ENCODE results near the gene RNF128. TPM values are rescaled to one million over a fixed set of nuclear protein-coding genes. Genes with fewer than 3 reads are reported as not detected.
A peak's percentile ranks its signal among the peaks of the same experiment; 100 is the strongest.

Gene RNF128
- total RNA-seq, 2 donors from 2014 or later: 0.55 to 0.78 TPM

- DNase-seq (ENCODE audit: low spot score): no peak
- H3K36me3 ChIP-seq: no peaks in the 10 kb centered on the region
- no peak for TF ChIP-seq CTCF (IDR thresholded peaks at IDR 0.05)
- H3K9me3 ChIP-seq: no peaks in the 10 kb centered on the region
- no peaks in the 10 kb centered on the region for H3K27me3 ChIP-seq
- H3K4me3 ChIP-seq: no peak overlapping the region
- no peak overlapping the region for H3K27ac ChIP-seq
- no peaks in the 10 kb centered on the region for H3K4me1 ChIP-seq
Observed at GRCh38 chrX:106698693-106699092, 27.8 kb upstream of the RNF128 start.

GRCh38 chrX:106702636-106703035, 23.9 kb upstream of the RNF128 start:
- H3K27ac ChIP-seq: no peak overlapping the region
- no peak for TF ChIP-seq CTCF (IDR thresholded peaks at IDR 0.05)
- no peak overlapping the region for H3K4me3 ChIP-seq
- DNase-seq (ENCODE audit: low spot score): no peak
- no peaks in the 10 kb centered on the region for H3K4me1 ChIP-seq
- no peaks in the 10 kb centered on the region for H3K27me3 ChIP-seq
- H3K36me3 ChIP-seq: no peaks in the 10 kb centered on the region
- no peaks in the 10 kb centered on the region for H3K9me3 ChIP-seq

GRCh38 chrX:106706466-106706865, 20.0 kb upstream of the RNF128 start:
- no peak for DNase-seq (ENCODE audit: low spot score)
- TF ChIP-seq CTCF (IDR thresholded peaks at IDR 0.05): no peak
- no peaks in the 10 kb centered on the region for H3K27me3 ChIP-seq

GRCh38 chrX:106707771-106708454, 18.6 kb upstream of the RNF128 start:
- no peaks in the 10 kb centered on the region for H3K36me3 ChIP-seq
- no peak overlapping the region for H3K4me3 ChIP-seq
- no peaks in the 10 kb centered on the region for H3K27me3 ChIP-seq
- peak overlapping the region in 1 of 2 donors; percentile 42 for H3K27ac ChIP-seq
- H3K9me3 ChIP-seq: no peaks in the 10 kb centered on the region
- TF ChIP-seq CTCF (IDR thresholded peaks at IDR 0.05): no peak
- DNase-seq (ENCODE audit: low spot score): no peak
- H3K4me1 ChIP-seq: no peaks in the 10 kb centered on the region

More at GRCh38 chrX:106706466-106706865, 20.0 kb upstream of the RNF128 start:
- H3K4me3 ChIP-seq: no peak overlapping the region
- H3K4me1 ChIP-seq: no peaks in the 10 kb centered on the region
- no peaks in the 10 kb centered on the region for H3K9me3 ChIP-seq
- no peak overlapping the region for H3K27ac ChIP-seq
- H3K36me3 ChIP-seq: no peaks in the 10 kb centered on the region

GRCh38 chrX:106710771-106711170, 15.7 kb upstream of the RNF128 start:
- DNase-seq (ENCODE audit: low spot score): no peak
- no peaks in the 10 kb centered on the region for H3K27me3 ChIP-seq
- no peaks in the 10 kb centered on the region for H3K4me1 ChIP-seq
- TF ChIP-seq CTCF (IDR thresholded peaks at IDR 0.05): no peak
- H3K27ac ChIP-seq: no peak overlapping the region
- no peaks in the 10 kb centered on the region for H3K36me3 ChIP-seq
- H3K4me3 ChIP-seq: no peak overlapping the region
- H3K9me3 ChIP-seq: no peaks in the 10 kb centered on the region

- Histone ChIP-seq H3K4me3 (no peak overlapping the region), H3K27me3 (no peaks in the 10 kb centered on the region), H3K27ac (no peak overlapping the region), H3K4me1 (no peaks in the 10 kb centered on the region), H3K36me3 (no peaks in the 10 kb centered on the region), H3K9me3 (no peaks in the 10 kb centered on the region)
- DNase-seq (ENCODE audit: low spot score): no peak
- no peak for TF ChIP-seq CTCF (IDR thresholded peaks at IDR 0.05)
Observed at GRCh38 chrX:106711375-106711774, 15.1 kb upstream of the RNF128 start.
